ENCODE results near the gene DTYMK. TPM values are rescaled to one million over a fixed set of nuclear protein-coding genes. Genes with fewer than 3 reads are reported as not detected.

The DTYMK gene
- total and polyA plus RNA-seq, 2 of the 8 experiments (the other 6 are each of a cell fraction or from before 2014, with no cell fraction given): 58.3 to 69.9 TPM

DNA sequence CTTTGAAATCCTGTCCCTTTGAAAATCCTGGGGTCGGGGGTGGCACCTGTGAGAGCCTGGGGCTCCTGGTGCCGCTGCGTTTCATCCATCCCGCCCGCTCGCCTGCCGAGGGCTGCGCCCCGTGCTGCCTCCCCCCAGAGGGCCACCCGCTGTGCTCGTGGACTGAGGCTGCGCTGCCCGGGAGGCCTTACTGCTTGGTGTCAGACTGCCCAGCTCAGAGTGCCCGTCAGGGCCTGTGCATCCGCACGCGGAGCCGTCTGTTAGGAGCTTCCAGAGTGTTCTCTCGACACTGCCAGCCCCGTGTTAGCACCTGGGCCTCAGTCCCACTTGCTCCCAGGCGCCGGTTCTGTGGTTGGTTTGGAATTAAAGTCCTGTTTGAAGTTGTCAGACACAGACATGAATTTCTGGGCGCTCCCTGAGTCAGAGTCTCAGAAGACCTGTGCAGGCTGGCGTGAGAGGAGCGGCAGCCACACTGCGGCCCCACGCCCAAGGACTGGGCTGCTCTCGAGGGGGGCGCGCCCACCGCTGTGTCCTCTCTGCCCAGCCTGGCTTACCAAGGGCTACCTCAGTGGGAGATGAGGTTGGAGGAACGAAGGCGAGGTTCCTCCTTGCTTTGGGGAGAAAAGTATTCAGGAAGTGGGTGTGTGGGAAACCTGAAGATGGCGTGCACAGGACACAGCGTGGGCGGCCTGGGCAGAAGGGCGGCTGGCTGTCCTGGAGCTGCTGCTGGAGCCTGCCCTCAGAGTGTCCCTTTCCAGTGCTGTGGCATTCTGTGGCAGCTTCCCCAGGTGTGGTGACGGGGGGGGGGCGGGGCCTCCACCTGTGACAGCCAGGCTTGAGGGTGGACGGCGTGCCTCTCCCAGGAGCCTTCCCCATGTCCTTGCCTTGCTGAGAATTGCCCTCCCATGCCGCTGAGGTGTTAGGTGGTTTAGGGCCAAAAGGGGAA is 14.1 kb downstream of the DTYMK start (continued):
- no peak for TF ChIP-seq RAD21 (IDR thresholded peaks at IDR 0.05 in 1 of 2, conservative IDR thresholded peaks at IDR 0.05 in 1 of 2; ENCODE audit: low read depth in 2 of 2, low read length in 2 of 2)
- no peak for TF ChIP-seq KDM1A (IDR thresholded peaks at IDR 0.05; ENCODE audit: borderline replicate concordance, low read length)
- TF ChIP-seq TEAD4 (IDR thresholded peaks at IDR 0.05; ENCODE audit: low read depth, low read length): no peak
- TF ChIP-seq, protein P1, sequence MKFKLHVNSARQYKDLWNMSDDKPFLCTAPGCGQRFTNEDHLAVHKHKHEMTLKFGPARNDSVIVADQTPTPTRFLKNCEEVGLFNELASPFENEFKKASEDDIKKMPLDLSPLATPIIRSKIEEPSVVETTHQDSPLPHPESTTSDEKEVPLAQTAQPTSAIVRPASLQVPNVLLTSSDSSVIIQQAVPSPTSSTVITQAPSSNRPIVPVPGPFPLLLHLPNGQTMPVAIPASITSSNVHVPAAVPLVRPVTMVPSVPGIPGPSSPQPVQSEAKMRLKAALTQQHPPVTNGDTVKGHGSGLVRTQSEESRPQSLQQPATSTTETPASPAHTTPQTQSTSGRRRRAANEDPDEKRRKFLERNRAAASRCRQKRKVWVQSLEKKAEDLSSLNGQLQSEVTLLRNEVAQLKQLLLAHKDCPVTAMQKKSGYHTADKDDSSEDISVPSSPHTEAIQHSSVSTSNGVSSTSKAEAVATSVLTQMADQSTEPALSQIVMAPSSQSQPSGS (IDR thresholded peaks at IDR 0.05; ENCODE audit: low read length): no peak
- no peak for TF ChIP-seq SIX5 (IDR thresholded peaks at IDR 0.05; ENCODE audit: low read depth, low read length)
- no peak for TF ChIP-seq RBBP5 (IDR thresholded peaks at IDR 0.05; ENCODE audit: borderline replicate concordance, low read depth, low read length)
